Neural progenitor cell (in vitro differentiated cells): ENCODE results near the gene CPNE8. TPM values are rescaled to one million over a fixed set of nuclear protein-coding genes. Genes with fewer than 3 reads are reported as not detected.

Source experiments
- DNase-seq: peaks from one replicate; pipeline ENCODE4 v3.0.0-alpha.2; 2016; ENCODE audit warnings: low spot score
- H2AFZ ChIP-seq: fragments of 200-600 bp; sonication (generic); replicated peaks from 2 replicates; pipeline ENCODE4 v1.6.1; 2016; ENCODE audit warnings: antibody characterized with exemption
- H3F3A ChIP-seq: fragments of 200-600 bp; sonication (generic); 2 replicates; pipeline ENCODE4 v1.6.1; 2016; ENCODE audit warnings: antibody characterized with exemption, low read depth
- H3K27ac ChIP-seq: fragments of 200-600 bp; sonication (generic); 2 replicates; pipeline ENCODE4 v1.5.1; 2016; ENCODE audit warnings: mild to moderate bottlenecking
- H3K27me3 ChIP-seq: fragments of 200-600 bp; sonication (generic); 2 replicates; pipeline ENCODE4 v1.6.1; 2016; ENCODE audit warnings: mild to moderate bottlenecking, moderate library complexity
- H3K36me3 ChIP-seq: fragments of 200-600 bp; sonication (generic); 2 replicates; pipeline ENCODE4 v1.5.1; 2016
- H3K4me1 ChIP-seq: fragments of 200-600 bp; sonication (generic); 2 replicates; pipeline ENCODE4 v1.6.1; 2016; ENCODE audit warnings: mixed run types
- H3K4me2 ChIP-seq: fragments of 200-600 bp; sonication (generic); 2 replicates; pipeline ENCODE4 v1.6.1; 2016
- H3K4me3 ChIP-seq: fragments of 200-600 bp; sonication (generic); 2 replicates; pipeline ENCODE4 v1.5.1; 2016
- H3K79me2 ChIP-seq: fragments of 200-600 bp; sonication (generic); 2 replicates; pipeline ENCODE4 v1.6.1; 2016; ENCODE audit warnings: low read depth
- H3K9ac ChIP-seq: fragments of 200-600 bp; sonication (generic); 2 replicates; pipeline ENCODE4 v1.6.1; 2016
- H3K9me3 ChIP-seq: fragments of 200-600 bp; sonication (generic); 2 replicates; pipeline ENCODE4 v1.5.1; 2016; ENCODE audit warnings: low read depth
- H4K20me1 ChIP-seq: fragments of 200-600 bp; sonication (generic); 2 replicates; pipeline ENCODE4 v1.6.1; 2016; ENCODE audit warnings: low read depth
- H3K27ac Mint-ChIP-seq: 3 replicates; pipeline ENCODE4 v1.8.0; 2021; ENCODE audit warnings: mixed read lengths
- H3K27me3 Mint-ChIP-seq: 2 replicates; pipeline ENCODE4 v1.8.0; 2022; ENCODE audit warnings: low read depth, mild to moderate bottlenecking, inconsistent platforms, moderate library complexity, mixed read lengths; ENCODE audit not compliant: insufficient read depth
- H3K36me3 Mint-ChIP-seq: 3 replicates; pipeline ENCODE4 v1.8.0; 2021; ENCODE audit warnings: mixed read lengths
- H3K4me1 Mint-ChIP-seq: 3 replicates; pipeline ENCODE4 v1.8.0; 2021; ENCODE audit warnings: mixed read lengths
- H3K4me3 Mint-ChIP-seq: 3 replicates; pipeline ENCODE4 v1.8.0; 2021; ENCODE audit warnings: mild to moderate bottlenecking, moderate library complexity, mixed read lengths
- H3K9me3 Mint-ChIP-seq: 3 replicates; pipeline ENCODE4 v1.8.0; 2020; ENCODE audit warnings: mixed read lengths
- CTCF ChIP-seq: fragments of 200-600 bp; sonication (generic); IDR thresholded peaks from 2 replicates; pipeline ENCODE4 v1.5.1; 2017; ENCODE audit warnings: antibody characterized with exemption, mild to moderate bottlenecking
- EZH2 ChIP-seq: fragments of 200-600 bp; sonication (generic); IDR thresholded peaks from 2 replicates; pipeline ENCODE4 v1.6.1; 2017; ENCODE audit warnings: antibody characterized with exemption, mild to moderate bottlenecking, moderate library complexity
- EZH2phosphoT487 ChIP-seq: fragments of 200-600 bp; sonication (generic); IDR thresholded peaks from 2 replicates; pipeline ENCODE4 v1.6.1; 2017; ENCODE audit warnings: antibody characterized with exemption
- total RNA-seq: library from RNA; depleted of rRNA; stranded (reverse); fragments of >200 nt; gene quantifications from 2 replicates; pipeline ENCODE4 v1.2.3, GENCODE V29; 2015; ENCODE audit warnings: low replicate concordance

The CPNE8 gene
- total RNA-seq, 1 donor from 2014 or later: 19.5 TPM

- Histone ChIP-seq H3K27ac (no peak overlapping the region), H2AFZ (no peak overlapping the region), H3F3A (no peaks in the 10 kb centered on the region), H3K27me3 (no peaks in the 10 kb centered on the region), H3K9me3 (no peaks in the 10 kb centered on the region), H4K20me1 (no peaks in the 10 kb centered on the region), H3K4me2 (no peak overlapping the region), H3K4me3 (no peak overlapping the region), H3K9ac (no peak overlapping the region), H3K79me2 (no peaks in the 10 kb centered on the region), H3K4me1 (no peaks in the 10 kb centered on the region), H3K36me3 (no peaks in the 10 kb centered on the region)
- H3K4me1 Mint-ChIP-seq: no peaks in the 10 kb centered on the region
- H3K27me3 Mint-ChIP-seq: no peaks in the 10 kb centered on the region
- TF ChIP-seq CTCF (no peak), EZH2 (no peak), EZH2phosphoT487 (no peak)
- DNase-seq: no peak
- H3K27ac Mint-ChIP-seq: no peak overlapping the region
- no peaks in the 10 kb centered on the region for H3K36me3 Mint-ChIP-seq
- peaks cover 5% of the 10 kb centered on the region for H3K9me3 Mint-ChIP-seq
- no peak overlapping the region for H3K4me3 Mint-ChIP-seq
Measured at GRCh38 chr12:38720661-38721060, 184.7 kb downstream of the CPNE8 start.

- H2AFZ ChIP-seq: no peak overlapping the region
- no peak overlapping the region for H3K27ac ChIP-seq
- no peaks in the 10 kb centered on the region for H3K27me3 Mint-ChIP-seq
- H3K9me3 Mint-ChIP-seq: peaks cover 5% of the 10 kb centered on the region
- H3K4me3 ChIP-seq: no peak overlapping the region
- no peak for DNase-seq
- H3K27me3 ChIP-seq: no peaks in the 10 kb centered on the region
- no peaks in the 10 kb centered on the region for H3K36me3 Mint-ChIP-seq
- TF ChIP-seq CTCF: no peak
- TF ChIP-seq EZH2: no peak
- H3K36me3 ChIP-seq: no peaks in the 10 kb centered on the region
- no peaks in the 10 kb centered on the region for H3F3A ChIP-seq
- no peaks in the 10 kb centered on the region for H3K9me3 ChIP-seq
- H3K4me1 ChIP-seq: no peaks in the 10 kb centered on the region
- H3K27ac Mint-ChIP-seq: no peak overlapping the region
- H3K4me1 Mint-ChIP-seq: no peaks in the 10 kb centered on the region
- no peak overlapping the region for H3K9ac ChIP-seq
- H3K4me2 ChIP-seq: no peak overlapping the region
- H4K20me1 ChIP-seq: no peaks in the 10 kb centered on the region
- H3K4me3 Mint-ChIP-seq: no peak overlapping the region
- no peaks in the 10 kb centered on the region for H3K79me2 ChIP-seq
Measured at GRCh38 chr12:38713294-38713693, 192.1 kb downstream of the CPNE8 start.

DNA sequence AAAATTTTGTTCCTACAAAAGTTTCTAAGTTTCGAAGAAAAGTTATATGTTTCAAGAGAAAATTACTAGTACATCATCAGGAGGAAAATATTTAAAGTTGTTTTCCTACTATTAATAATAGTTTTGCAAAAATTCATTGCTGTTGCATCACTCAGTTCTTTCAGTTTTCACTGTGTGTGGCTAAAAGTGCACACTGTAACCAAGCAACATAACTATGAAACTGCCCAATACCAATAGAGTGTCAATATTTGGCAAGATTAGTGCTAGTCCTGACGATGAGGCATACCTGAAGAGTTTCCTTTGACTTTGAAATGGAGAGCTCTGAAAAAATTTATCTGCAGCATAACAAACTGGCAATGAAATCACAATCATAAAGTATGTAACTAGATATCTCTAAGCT, 194.3 kb downstream of the CPNE8 start:
- DNase-seq: no peak
- Mint-ChIP-seq H3K36me3 (no peaks in the 10 kb centered on the region), H3K4me3 (no peak overlapping the region), H3K4me1 (no peaks in the 10 kb centered on the region), H3K27ac (no peak overlapping the region), H3K27me3 (no peaks in the 10 kb centered on the region), H3K9me3 (peaks cover 3% of the 10 kb centered on the region)
- Histone ChIP-seq H2AFZ (no peak overlapping the region), H3K27me3 (no peaks in the 10 kb centered on the region), H3K4me3 (no peak overlapping the region), H3K9ac (no peak overlapping the region), H3F3A (no peaks in the 10 kb centered on the region), H3K27ac (no peak overlapping the region), H4K20me1 (no peaks in the 10 kb centered on the region), H3K4me2 (no peak overlapping the region), H3K79me2 (no peaks in the 10 kb centered on the region), H3K9me3 (no peaks in the 10 kb centered on the region), H3K36me3 (no peaks in the 10 kb centered on the region), H3K4me1 (no peaks in the 10 kb centered on the region)
- TF ChIP-seq EZH2: no peak
- no peak for TF ChIP-seq CTCF
- no peak for TF ChIP-seq EZH2phosphoT487

- no peaks in the 10 kb centered on the region for H4K20me1 ChIP-seq
- no peak overlapping the region for H3K4me2 ChIP-seq
- TF ChIP-seq CTCF (no peak), EZH2phosphoT487 (no peak), EZH2 (no peak)
- no peak for DNase-seq
- no peaks in the 10 kb centered on the region for H3K9me3 Mint-ChIP-seq
- no peak overlapping the region for H2AFZ ChIP-seq
- H3K9me3 ChIP-seq: no peaks in the 10 kb centered on the region
- H3K79me2 ChIP-seq: no peaks in the 10 kb centered on the region
- H3K9ac ChIP-seq: no peak overlapping the region
- no peak overlapping the region for H3K4me3 Mint-ChIP-seq
- H3K27ac Mint-ChIP-seq: no peak overlapping the region
- H3K36me3 ChIP-seq: no peaks in the 10 kb centered on the region
- H3K27ac ChIP-seq: no peak overlapping the region
- no peaks in the 10 kb centered on the region for H3K4me1 ChIP-seq
- no peaks in the 10 kb centered on the region for H3K4me1 Mint-ChIP-seq
- H3K36me3 Mint-ChIP-seq: no peaks in the 10 kb centered on the region
- no peaks in the 10 kb centered on the region for H3F3A ChIP-seq
- H3K27me3 Mint-ChIP-seq: no peaks in the 10 kb centered on the region
- H3K27me3 ChIP-seq: no peaks in the 10 kb centered on the region
- H3K4me3 ChIP-seq: no peak overlapping the region
Measured at GRCh38 chr12:38708466-38708865, 196.9 kb downstream of the CPNE8 start.
